ENCODE data around the gene TRIM63. TPM values are rescaled to one million over a fixed set of nuclear protein-coding genes. Genes with fewer than 3 reads are reported as not detected.

The TRIM63 gene
- polyA plus RNA-seq, 2 of the 4 experiments (the other 2 are of a cell fraction) = not detected

- Histone ChIP-seq H3K4me2 (no peak overlapping the region), H3K9me3 (no peaks in the 10 kb centered on the region), H3K4me3 (no peak overlapping the region), H3K27ac (no peak overlapping the region), H3K4me1 (peaks cover 8% of the 10 kb centered on the region)
- ChIA-PET CTCF (interaction anchor here (0.6 to 1.6 kb wide), 3 partner anchors 64 to 104 kb away, joined by 3 to 4 read pairs (median 4); no protein-coding TSS in a partner anchor), POLR2A (interaction anchor here (0.6 kb wide), 1 partner anchor 390 kb away, joined by 3 read pairs; the partner anchor contains the start of gene DHDDS)
- DNase-seq (ENCODE audit: low read depth in 1 of 2, low spot score in 1 of 2) = no peak
- FAIRE-seq = no peak
- WGBS (ENCODE audit: missing lambda C conversion rate) = 61% methylated on average over 7 of the region's 7 CpGs
- ATAC-seq = no peak
- TF ChIP-seq CTCF (IDR thresholded peaks at IDR 0.05) = no peak
- TF ChIP-seq GATA3 (IDR thresholded peaks at IDR 0.05; ENCODE audit: borderline replicate concordance) = no peak
- TF ChIP-seq SREBF2 (IDR thresholded peaks at IDR 0.05) = no peak
- no peak for TF ChIP-seq FOSB (CRISPR knock-in tag; IDR thresholded peaks at IDR 0.05)
- TF ChIP-seq MAFK (IDR thresholded peaks at IDR 0.05; ENCODE audit: partially characterized antibody) = no peak
- no peak for TF ChIP-seq HEYL (CRISPR knock-in tag; IDR thresholded peaks at IDR 0.05)
- TF ChIP-seq HDAC2 (IDR thresholded peaks at IDR 0.05) = no peak
- no peak for TF ChIP-seq RNF2 (IDR thresholded peaks at IDR 0.05; ENCODE audit: borderline replicate concordance, low read depth)
These were observed 26.0 kb downstream of the TRIM63 start for GRCh38 chr1:26041401-26041800.

- H3K9me3 ChIP-seq = no peaks in the 10 kb centered on the region
- TF ChIP-seq RCOR1 (IDR thresholded peaks at IDR 0.05; ENCODE audit: low read depth, low read length) = no peak
- TF ChIP-seq CBX2 (IDR thresholded peaks at IDR 0.05; ENCODE audit: borderline replicate concordance, low read depth) = no peak
- no peak for TF ChIP-seq MYC (IDR thresholded peaks at IDR 0.05; ENCODE audit: borderline replicate concordance, low read length)
- TF ChIP-seq POLR2AphosphoS2 (conservative IDR thresholded peaks at IDR 0.05; ENCODE audit: low read length) = no peak
- TF ChIP-seq FOXS1 (CRISPR knock-in tag; IDR thresholded peaks at IDR 0.05) = no peak
- no peak for TF ChIP-seq TP53 (CRISPR knock-in tag; IDR thresholded peaks at IDR 0.05)
- no peak for TF ChIP-seq KDM5A (IDR thresholded peaks at IDR 0.05)
- no peak for TF ChIP-seq MAZ (IDR thresholded peaks at IDR 0.05; ENCODE audit: borderline replicate concordance, low read depth, low read length)
- TF ChIP-seq PHF8 (IDR thresholded peaks at IDR 0.05; ENCODE audit: borderline replicate concordance, low read depth) = no peak
- H3K4me3 ChIP-seq = no peak overlapping the region
- H3K4me1 ChIP-seq = peaks cover 11% of the 10 kb centered on the region
- WGBS (ENCODE audit: missing lambda C conversion rate) = 90% methylated on average over 2 of the region's 6 CpGs
- H3K4me2 ChIP-seq = no peak overlapping the region
- no peak for ATAC-seq
- ChIA-PET CTCF (interaction anchor here (1.0 to 1.7 kb wide), 5 partner anchors 20 to 144 kb away, joined by 3 to 8 read pairs (median 4); no protein-coding TSS in a partner anchor), POLR2A (no interaction called here)
- H3K27ac ChIP-seq = no peak overlapping the region
- no peak for DNase-seq (ENCODE audit: low read depth in 1 of 2, low spot score in 1 of 2)
- FAIRE-seq = no peak
These were observed 28.5 kb downstream of the TRIM63 start for GRCh38 chr1:26038904-26039303.

GRCh38 chr1:26038477-26038876 lies 29.0 kb downstream of the TRIM63 start:
- TF ChIP-seq SMC3 (IDR thresholded peaks at IDR 0.05) = no peak
- no peak for TF ChIP-seq RNF2 (IDR thresholded peaks at IDR 0.05; ENCODE audit: borderline replicate concordance, low read depth)
- peaks cover 11% of the 10 kb centered on the region for H3K4me1 ChIP-seq
- H3K27ac ChIP-seq = no peak overlapping the region
- 83% methylated on average over 2 of the region's 6 CpGs for WGBS (ENCODE audit: missing lambda C conversion rate)
- ChIA-PET CTCF (interaction anchor here (1.0 to 1.7 kb wide), 5 partner anchors 20 to 143 kb away, joined by 3 to 8 read pairs (median 4); no protein-coding TSS in a partner anchor), POLR2A (no interaction called here)
- no peak for DNase-seq (ENCODE audit: low read depth in 1 of 2, low spot score in 1 of 2)
- no peak for FAIRE-seq
- H3K4me2 ChIP-seq = no peak overlapping the region
- H3K4me3 ChIP-seq = no peak overlapping the region
- no peaks in the 10 kb centered on the region for H3K9me3 ChIP-seq
- ATAC-seq = no peak

GRCh38 chr1:26037904-26038303 lies 29.5 kb downstream of the TRIM63 start:
- CTCF ChIA-PET = interaction anchor here (1.2 to 1.7 kb wide), 3 partner anchors 21 to 107 kb away, joined by 3 to 8 read pairs (median 4); no protein-coding TSS in a partner anchor

More at GRCh38 chr1:26037904-26038303, 29.5 kb downstream of the TRIM63 start:
- WGBS (ENCODE audit: missing lambda C conversion rate) = 93% methylated on average over 4 of the region's 6 CpGs
- H3K4me2 ChIP-seq = no peak overlapping the region
- no peaks in the 10 kb centered on the region for H3K9me3 ChIP-seq
- no peak for ATAC-seq
- peaks cover 11% of the 10 kb centered on the region for H3K4me1 ChIP-seq
- POLR2A ChIA-PET = no interaction called here
- H3K27ac ChIP-seq = no peak overlapping the region; a peak in 1 of 6 replicates
- FAIRE-seq = no peak
- TF ChIP-seq NR3C1 (IDR thresholded peaks at IDR 0.05) = no peak
- no peak for TF ChIP-seq KDM1A (IDR thresholded peaks at IDR 0.05; ENCODE audit: low read depth)
- TF ChIP-seq MAFK (IDR thresholded peaks at IDR 0.05; ENCODE audit: partially characterized antibody) = no peak
- H3K4me3 ChIP-seq = no peak overlapping the region
- no peak for DNase-seq (ENCODE audit: low read depth in 1 of 2, low spot score in 1 of 2)
